CD14-positive monocyte (primary cell): ENCODE data around the gene SLC24A4. TPM values are rescaled to one million over a fixed set of nuclear protein-coding genes. Genes with fewer than 3 reads are reported as not detected.

Experiments used
- DNase-seq, 3 donors: peaks; one replicate each; pipeline ENCODE4 v3.0.0-alpha.2; 2011 to 2022
- H2AFZ ChIP-seq: 2 replicates; pipeline ENCODE4 v1.6.0; 2012; ENCODE audit warnings: mild to moderate bottlenecking, low read depth, low read length, inconsistent platforms; ENCODE audit not compliant: insufficient read depth, poor library complexity, severe bottlenecking
- H3K27ac ChIP-seq, 2 donors: 1 replicate in 1 of 2; 2 replicates in 1 of 2; pipeline ENCODE4 v1.5.1; 2012 to 2013; ENCODE audit warnings: low read length in 2 of 2, control low read depth in 1 of 2, inconsistent platforms in 1 of 2, low read depth in 1 of 2, mild to moderate bottlenecking in 1 of 2
- H3K27me3 ChIP-seq, 2 donors: one replicate each; pipeline versions ENCODE4 v1.6.0 to v1.6.1; 2011 to 2013; ENCODE audit warnings: low read length in 2 of 2; ENCODE audit not compliant: control insufficient read depth in 2 of 2, insufficient read depth in 2 of 2
- H3K36me3 ChIP-seq, 2 donors: replicated peaks in 1 of 2; 1 replicate in 1 of 2; 2 replicates in 1 of 2; pipeline versions ENCODE4 v1.5.1 to v1.6.1; 2012 to 2013; ENCODE audit warnings: low read length in 2 of 2, control low read depth in 1 of 2, inconsistent platforms in 1 of 2, mild to moderate bottlenecking in 1 of 2; ENCODE audit not compliant: insufficient read depth in 2 of 2, control insufficient read depth in 1 of 2
- H3K4me1 ChIP-seq, 2 donors: 1 replicate in 1 of 2; 2 replicates in 1 of 2; pipeline versions ENCODE4 v1.5.1 to v1.6.1; 2012 to 2013; ENCODE audit warnings: low read length in 2 of 2, control low read depth in 1 of 2, inconsistent platforms in 1 of 2, mild to moderate bottlenecking in 1 of 2, moderate library complexity in 1 of 2; ENCODE audit not compliant: insufficient read depth in 2 of 2, control insufficient read depth in 1 of 2
- H3K4me2 ChIP-seq: replicated peaks from 2 replicates; pipeline ENCODE3; 2012; ENCODE audit warnings: low read length, moderate library complexity, mild to moderate bottlenecking; ENCODE audit not compliant: poor library complexity, severe bottlenecking; ENCODE audit errors: extremely low read depth
- H3K4me3 ChIP-seq, 3 experiments: fragments of 200-600 bp in 1 of 3; sonication (generic) in 1 of 3; replicated peaks in 1 of 3; 1 replicate in 2 of 3; 2 replicates in 1 of 3; pipeline ENCODE4 v1.5.1; 2011 to 2013; ENCODE audit warnings: low read length in 3 of 3, mild to moderate bottlenecking in 3 of 3, control low read depth in 2 of 3, low read depth in 2 of 3, inconsistent platforms in 1 of 3, moderate library complexity in 1 of 3
- H3K79me2 ChIP-seq: 2 replicates; pipeline ENCODE4 v1.6.0; 2012; ENCODE audit warnings: mild to moderate bottlenecking, control low read depth, inconsistent platforms, low read length, moderate library complexity; ENCODE audit not compliant: insufficient read depth
- H3K9ac ChIP-seq: 2 replicates; pipeline ENCODE4 v1.6.0; 2017; ENCODE audit warnings: low read length, mild to moderate bottlenecking; ENCODE audit not compliant: insufficient read depth, poor library complexity, severe bottlenecking
- H3K9me3 ChIP-seq, 2 donors: replicated peaks in 1 of 2; 1 replicate in 1 of 2; 2 replicates in 1 of 2; pipeline versions ENCODE4 v1.5.1 to v1.6.1; 2012 to 2013; ENCODE audit warnings: low read length in 2 of 2, control low read depth in 1 of 2; ENCODE audit not compliant: control insufficient read depth in 1 of 2, insufficient read depth in 1 of 2
- H4K20me1 ChIP-seq: 2 replicates; pipeline ENCODE4 v1.6.0; 2012; ENCODE audit warnings: mild to moderate bottlenecking, low read length, control low read depth, moderate library complexity; ENCODE audit not compliant: insufficient read depth
- H3K27ac Mint-ChIP-seq, 7 donors: one replicate each; pipeline ENCODE4 v1.8.0; 2020; ENCODE audit warnings: mild to moderate bottlenecking in 7 of 7, mixed read lengths in 7 of 7, moderate library complexity in 6 of 7, inconsistent platforms in 2 of 7
- H3K27me3 Mint-ChIP-seq, 3 donors: one replicate each; pipeline ENCODE4 v1.8.0; 2021 to 2022; ENCODE audit warnings: low read depth in 3 of 3, mild to moderate bottlenecking in 3 of 3, mixed read lengths in 3 of 3, moderate library complexity in 3 of 3, inconsistent platforms in 1 of 3
- H3K36me3 Mint-ChIP-seq, 2 donors: one replicate each; pipeline ENCODE4 v1.8.0; 2020; ENCODE audit warnings: mixed read lengths in 2 of 2, inconsistent platforms in 1 of 2, mild to moderate bottlenecking in 1 of 2
- H3K4me1 Mint-ChIP-seq: one replicate; pipeline ENCODE4 v1.8.0; 2020; ENCODE audit warnings: mild to moderate bottlenecking, mixed read lengths
- H3K4me3 Mint-ChIP-seq, 2 donors: one replicate each; pipeline ENCODE4 v1.8.0; 2020; ENCODE audit warnings: mild to moderate bottlenecking in 2 of 2, mixed read lengths in 2 of 2, moderate library complexity in 1 of 2
- H3K9me3 Mint-ChIP-seq, 7 donors: one replicate each; pipeline ENCODE4 v1.8.0; 2020 to 2022; ENCODE audit warnings: mixed read lengths in 7 of 7, mild to moderate bottlenecking in 6 of 7, moderate library complexity in 6 of 7, inconsistent platforms in 2 of 7
- CTCF ChIP-seq: fragments of 200-600 bp; IDR thresholded peaks from one replicate; pipeline ENCODE4 v1.8.0; 2022; ENCODE audit warnings: antibody characterized with exemption, mild to moderate bottlenecking
- WGBS: methylation state at CpG from one replicate; pipeline ENCODE4 v1.1.5; 2013; ENCODE audit warnings: missing lambda C conversion rate; ENCODE audit not compliant: insufficient coverage; 5-methylcytosine and 5-hydroxymethylcytosine counted together
- intact Hi-C, 2 donors: fragments of 100-400 bp; cut with micrococcal nuclease; formaldehyde crosslinking; loops; one replicate each; pipeline versions ENCODE4 v1.15.0 to v1.15.1; 2023
- polyA plus RNA-seq, 3 donors: library from polyadenylated mRNA; depleted of rRNA in 1 of 3; unstranded in 2 of 3; stranded (reverse) in 1 of 3; fragments of 300-500 nt in 2 of 3; fragments of >200 nt in 1 of 3; fragmentation: Illumina TruSeq in 2 of 3; gene quantifications; 1 replicate in 2 of 3; 2 replicates in 1 of 3; pipeline ENCODE4 v1.2.3, GENCODE V29; 2012 to 2021

SLC24A4 gene
- polyA plus RNA-seq, 3 donors = 20.0 to 41.9 (median 26.5) TPM

- 72% methylated on average over 5 of the region's 7 CpGs for WGBS
- peaks cover 19 to 22% of the 10 kb centered on the region in 2 donors for H3K36me3 Mint-ChIP-seq
- H3K4me1 ChIP-seq = peaks cover 99% of the 10 kb centered on the region in 2 donors
- H3K27me3 Mint-ChIP-seq = peaks cover 0 to 2% (median 1%) of the 10 kb centered on the region in 3 donors
- no peak overlapping the region for H3K4me2 ChIP-seq
- TF ChIP-seq CTCF = no peak
- H4K20me1 ChIP-seq = no peaks in the 10 kb centered on the region
- no peak overlapping the region for H3K4me3 Mint-ChIP-seq
- H2AFZ ChIP-seq = no peak overlapping the region
- H3K9me3 ChIP-seq = no peaks in the 10 kb centered on the region
- peak overlapping the region in 3 of 7 donors; percentile 65 to 86 (median 82) for H3K27ac Mint-ChIP-seq
- H3K27me3 ChIP-seq = no peaks in the 10 kb centered on the region
- no peak overlapping the region for H3K9ac ChIP-seq
- H3K36me3 ChIP-seq = no peaks in the 10 kb centered on the region
- H3K4me3 ChIP-seq = no peak overlapping the region
- no peak for DNase-seq
- peak overlapping the region in 1 of 2 donors; percentile 9 for H3K27ac ChIP-seq
- H3K79me2 ChIP-seq = no peaks in the 10 kb centered on the region
- peaks cover 0 to 9% (median 3%) of the 10 kb centered on the region in 7 donors for H3K9me3 Mint-ChIP-seq
- peaks cover 92% of the 10 kb centered on the region for H3K4me1 Mint-ChIP-seq
- intact Hi-C loops = no loop called here
Observed at GRCh38 chr14:92411941-92412340, 89.0 kb downstream of the SLC24A4 start.

- Histone ChIP-seq H3K36me3 (no peaks in the 10 kb centered on the region), H3K9me3 (no peaks in the 10 kb centered on the region), H3K79me2 (no peaks in the 10 kb centered on the region), H3K4me1 (peaks cover 98 to 100% of the 10 kb centered on the region in 2 donors), H3K27ac (peak overlapping the region in 1 of 2 donors; percentile 22), H3K4me3 (no peak overlapping the region), H3K9ac (no peak overlapping the region), H2AFZ (no peak overlapping the region), H3K4me2 (no peak overlapping the region), H3K27me3 (no peaks in the 10 kb centered on the region), H4K20me1 (no peaks in the 10 kb centered on the region)
- peaks cover 0 to 3% (median under 1%) of the 10 kb centered on the region in 7 donors for H3K9me3 Mint-ChIP-seq
- peaks cover 12 to 14% of the 10 kb centered on the region in 2 donors for H3K36me3 Mint-ChIP-seq
- no peak for DNase-seq
- 85% methylated on average over 10 of the region's 10 CpGs for WGBS
- peaks cover 85% of the 10 kb centered on the region for H3K4me1 Mint-ChIP-seq
- no peak overlapping the region for H3K4me3 Mint-ChIP-seq
- no peak for TF ChIP-seq CTCF
- peak overlapping the region in 6 of 7 donors; percentile 12 to 98 (median 95) for H3K27ac Mint-ChIP-seq
- intact Hi-C loops = no loop called here
- H3K27me3 Mint-ChIP-seq = peaks cover 0 to 2% (median 2%) of the 10 kb centered on the region in 3 donors
Observed at GRCh38 chr14:92412912-92413311, 89.9 kb downstream of the SLC24A4 start.
